Body of pancreas (tissue), 4 donors: Measurements from ENCODE around the gene BABAM2. TPM values are rescaled to one million over a fixed set of nuclear protein-coding genes. Genes with fewer than 3 reads are reported as not detected.

Experiments
- ATAC-seq: fragments of 150-250 bp; one replicate; pipeline ENCODE4 v1.9.1; 2016
- DNase-seq, 4 donors: peaks; one replicate each; pipeline ENCODE4 v3.0.0-alpha.2; 2019
- H3K27ac ChIP-seq, 4 donors: fragments of 200-600 bp; sonication (generic); 1 replicate in 3 of 4; 2 replicates in 1 of 4; pipeline versions ENCODE4 v1.5.1 to v1.6.1; 2016 to 2019; ENCODE audit warnings: mild to moderate bottlenecking in 1 of 4, mixed read lengths in 1 of 4, moderate library complexity in 1 of 4
- H3K27me3 ChIP-seq, 2 donors: fragments of 200-600 bp; sonication (generic); one replicate each; pipeline ENCODE4 v1.6.0; 2016; ENCODE audit warnings: mild to moderate bottlenecking in 1 of 2
- H3K36me3 ChIP-seq, 2 donors: fragments of 200-600 bp; sonication (generic); replicated peaks in 1 of 2; 2 replicates each; pipeline ENCODE4 v1.5.1; 2016; ENCODE audit warnings: low read depth in 2 of 2; ENCODE audit not compliant: insufficient read depth in 1 of 2
- H3K4me1 ChIP-seq: fragments of 200-600 bp; sonication (generic); one replicate; pipeline ENCODE4 v1.6.0; 2016
- H3K4me3 ChIP-seq, 2 donors: fragments of 200-600 bp; sonication (generic); 1 replicate in 1 of 2; 2 replicates in 1 of 2; pipeline ENCODE4 v1.5.1; 2016 to 2019
- H3K9me3 ChIP-seq, 3 donors: fragments of 200-600 bp; sonication (generic); 1 replicate in 2 of 3; 2 replicates in 1 of 3; pipeline ENCODE4 v1.5.1; 2016
- CTCF ChIP-seq, 7 experiments: fragments of 450-650 bp in 4 of 7; fragments of 200-600 bp in 3 of 7; sonication (generic) in 3 of 7; IDR thresholded peaks; one replicate each; pipeline ENCODE4 v1.5.1; 2016 to 2019; ENCODE audit warnings: antibody characterized with exemption in 7 of 7
- POLR2A ChIP-seq, 3 donors: fragments of 450-650 bp; IDR thresholded peaks; one replicate each; pipeline ENCODE4 v1.6.1; 2016; ENCODE audit warnings: antibody characterized with exemption in 3 of 3, mild to moderate bottlenecking in 2 of 3
- WGBS, 2 donors: methylation state at CpG; one replicate each; pipeline ENCODE4 v1.1.5; 2017; 5-methylcytosine and 5-hydroxymethylcytosine counted together
- intact Hi-C: fragments of 100-400 bp; cut with DNase I; formaldehyde crosslinking; loops from one replicate; pipeline ENCODE4 v1.15.1; 2023
- total RNA-seq, 2 donors: library from RNA; depleted of rRNA; stranded (reverse); fragments of >200 nt; gene quantifications; one replicate each; pipeline ENCODE4 v1.1.0, GENCODE V29; 2016

BABAM2 gene
- total RNA-seq, 2 donors from 2014 or later, result 20.5 to 22.4 TPM

DNA sequence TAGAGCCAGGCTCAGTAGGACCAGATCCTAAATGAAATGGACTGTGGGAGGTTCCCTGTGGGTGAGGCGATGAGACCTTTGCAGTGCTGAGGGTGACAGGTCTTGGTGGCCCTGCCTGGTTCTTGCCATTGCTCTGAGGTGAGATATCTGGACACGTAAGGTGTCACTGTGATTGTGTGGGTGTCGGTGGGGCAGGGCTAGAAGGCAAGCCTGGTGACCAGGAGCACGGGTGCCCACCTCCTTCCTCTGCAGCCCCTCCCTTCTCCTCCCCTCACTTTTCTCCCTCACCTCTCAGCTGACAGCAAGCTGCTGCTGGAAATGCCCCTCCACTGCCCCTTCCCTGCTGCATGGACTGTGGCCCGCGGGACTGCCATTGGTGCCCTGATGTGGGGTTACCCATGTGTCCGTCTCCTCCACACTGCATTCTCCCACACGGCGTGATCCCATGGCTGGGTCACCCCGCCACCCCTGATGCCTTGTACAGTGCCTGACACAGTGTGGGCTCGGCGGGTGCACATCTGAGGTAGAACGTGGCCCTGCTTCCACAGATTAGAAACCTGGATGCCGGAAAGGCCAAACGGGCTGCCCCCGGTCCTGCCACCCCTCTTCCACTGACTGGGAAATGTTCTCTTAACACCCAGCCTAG, 446.6 kb downstream of the BABAM2 start:
- Histone ChIP-seq H3K36me3 (no peaks in the 10 kb centered on the region), H3K4me1 (peaks cover 35% of the 10 kb centered on the region), H3K4me3 (no peak overlapping the region), H3K27ac (no peak overlapping the region), H3K9me3 (no peaks in the 10 kb centered on the region), H3K27me3 (no peaks in the 10 kb centered on the region)
- DNase-seq, result no peak
- intact Hi-C loops, result no loop called here
- ATAC-seq, result no peak
- TF ChIP-seq CTCF (IDR thresholded peaks at IDR 0.05) (no peak), POLR2A (IDR thresholded peaks at IDR 0.05) (no peak)
- WGBS, 2 donors, result 89 to 91% methylated on average over 16 of the region's 16 CpGs

GRCh38 chr2:28338046-28338817, 447.7 kb downstream of the BABAM2 start:
- 87% methylated on average over 14 of the region's 14 CpGs for WGBS, 2 donors
- H3K27ac ChIP-seq, result no peak overlapping the region
- no peak overlapping the region for H3K4me3 ChIP-seq
- ATAC-seq, result no peak
- H3K27me3 ChIP-seq, result no peaks in the 10 kb centered on the region
- H3K36me3 ChIP-seq, result no peaks in the 10 kb centered on the region
- peaks cover 45% of the 10 kb centered on the region for H3K4me1 ChIP-seq
- no peaks in the 10 kb centered on the region for H3K9me3 ChIP-seq
- DNase-seq, result peak; percentile 31 to 55 (median 41)
- TF ChIP-seq POLR2A (IDR thresholded peaks at IDR 0.05) (no peak), CTCF (IDR thresholded peaks at IDR 0.05) (no peak)
- intact Hi-C loops, result no loop called here

DNA sequence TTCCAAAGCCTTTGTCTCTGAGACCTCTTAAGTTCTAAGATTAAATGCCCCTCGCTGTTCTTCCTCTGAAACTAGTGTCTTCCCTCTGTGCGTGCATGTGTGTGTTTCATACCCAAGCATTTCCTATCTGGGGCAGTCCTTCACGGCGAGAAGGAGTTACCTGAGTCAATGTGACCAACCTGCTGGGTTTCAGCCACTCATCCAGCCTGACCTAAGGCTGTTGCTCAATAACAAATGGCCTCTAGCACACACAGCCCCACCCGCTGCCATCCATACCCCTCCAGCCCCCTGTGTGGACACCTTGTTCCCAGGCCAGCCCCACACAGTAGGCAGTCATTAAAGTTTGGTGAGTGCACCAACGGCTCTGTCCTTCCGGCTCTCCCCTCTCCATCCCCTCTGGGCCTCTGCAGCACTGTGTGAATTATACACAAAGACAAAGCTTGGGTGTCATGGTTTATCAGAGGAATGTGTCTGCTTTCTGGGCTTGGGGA, 448.3 kb downstream of the BABAM2 start:
- Histone ChIP-seq H3K27ac (no peak overlapping the region), H3K9me3 (no peaks in the 10 kb centered on the region), H3K27me3 (no peaks in the 10 kb centered on the region), H3K4me1 (peaks cover 41% of the 10 kb centered on the region), H3K4me3 (no peak overlapping the region), H3K36me3 (no peaks in the 10 kb centered on the region)
- intact Hi-C loops, result no loop called here
- DNase-seq, result no peak
- no peak for TF ChIP-seq POLR2A (IDR thresholded peaks at IDR 0.05)
- no peak for TF ChIP-seq CTCF (IDR thresholded peaks at IDR 0.05)
- WGBS, 2 donors, result 87 to 88% methylated on average over 7 of the region's 7 CpGs
- no peak for ATAC-seq

DNA sequence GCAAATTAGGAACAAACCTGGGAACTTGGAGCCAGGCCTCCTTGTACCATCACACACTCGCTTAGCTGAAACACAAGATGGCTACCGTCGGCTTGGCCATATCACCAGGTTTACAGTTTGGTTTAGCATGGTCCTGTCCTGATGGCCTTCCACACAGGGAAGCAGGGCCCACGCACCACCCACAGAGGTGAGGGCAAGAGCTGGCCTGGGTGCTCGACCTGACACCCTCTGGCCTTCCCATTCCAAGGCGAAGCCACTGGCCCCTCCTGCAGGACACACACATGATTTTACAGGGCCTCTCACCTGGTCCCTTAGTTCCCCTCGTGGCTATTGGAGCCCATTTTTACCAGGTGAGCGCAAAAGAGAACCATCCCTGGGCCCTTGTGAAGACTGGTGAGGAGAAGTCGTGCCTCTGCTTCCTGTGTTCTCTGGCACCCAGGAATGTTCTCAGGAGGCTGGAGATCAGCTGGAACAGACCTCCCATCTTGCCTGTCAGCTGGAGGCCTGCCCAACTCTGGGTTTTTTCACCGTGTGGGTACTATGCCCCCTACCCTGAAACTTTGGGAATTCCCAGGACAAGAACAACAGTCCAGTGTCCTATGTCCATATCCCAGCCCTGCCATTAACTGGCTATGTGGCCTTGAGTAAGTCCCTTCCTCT, 449.1 kb downstream of the BABAM2 start:
- TF ChIP-seq POLR2A (IDR thresholded peaks at IDR 0.05) (no peak), CTCF (IDR thresholded peaks at IDR 0.05) (no peak)
- H3K27ac ChIP-seq, result no peak overlapping the region
- peaks cover 33% of the 10 kb centered on the region for H3K4me1 ChIP-seq
- DNase-seq (no peak), ATAC-seq (no peak)
- H3K9me3 ChIP-seq, result no peaks in the 10 kb centered on the region
- no peaks in the 10 kb centered on the region for H3K27me3 ChIP-seq
- no peak overlapping the region for H3K4me3 ChIP-seq
- no peaks in the 10 kb centered on the region for H3K36me3 ChIP-seq
- intact Hi-C loops, result no loop called here
- 91 to 92% methylated on average over 6 to 10 of the region's 10 CpGs for WGBS, 2 donors
